ENCODE measurements around the gene ZSWIM1. TPM values are rescaled to one million over a fixed set of nuclear protein-coding genes. Genes with fewer than 3 reads are reported as not detected.

ZSWIM1 gene
- total and polyA plus RNA-seq, 7 experiments from 2014 or later: 3.2 to 16.0 (median 9.8) TPM

GRCh38 chr20:45908084-45908483 lies 27.1 kb downstream of the ZSWIM1 start:
- Mint-ChIP-seq H3K36me3 (no peaks in the 10 kb centered on the region), H3K27me3 (peaks cover 0 to 9% (median 4%) of the 10 kb centered on the region in 5 donors), H3K27ac (no peak overlapping the region), H3K4me3 (no peak overlapping the region), H3K9me3 (no peaks in the 10 kb centered on the region), H3K4me1 (peaks cover 0 to 21% (median 16%) of the 10 kb centered on the region in 7 donors)
- Histone ChIP-seq H3K36me3 (ENCODE audit: control insufficient read depth in 2 of 3, insufficient read depth in 3 of 3, low read length in 3 of 3) (no peaks in the 10 kb centered on the region), H3K4me1 (ENCODE audit: control insufficient read depth in 2 of 2, insufficient read depth in 2 of 2, low read length in 2 of 2) (peaks cover 13 to 17% of the 10 kb centered on the region in 2 donors), H3K4me3 (ENCODE audit: low read length) (no peak overlapping the region), H3K27me3 (ENCODE audit: control insufficient read depth in 2 of 2, insufficient read depth in 2 of 2, low read length in 2 of 2) (no peaks in the 10 kb centered on the region), H3K27ac (ENCODE audit: low read depth, low read length) (no peak overlapping the region), H3K9me3 (ENCODE audit: control insufficient read depth in 2 of 3, low read length in 3 of 3) (no peaks in the 10 kb centered on the region)
- DNase-seq (no peak), ATAC-seq (no peak)
- intact Hi-C loops (cut with micrococcal nuclease): no loop called here
- ChIA-PET POLR2A (no interaction called here), CTCF (no interaction called here)

GRCh38 chr20:45909336-45909808 lies 28.3 kb downstream of the ZSWIM1 start:
- Mint-ChIP-seq H3K27me3 (peaks cover 0 to 14% (median 8%) of the 10 kb centered on the region in 5 donors), H3K4me3 (no peak overlapping the region), H3K4me1 (peaks cover 0 to 21% (median 16%) of the 10 kb centered on the region in 7 donors), H3K9me3 (no peaks in the 10 kb centered on the region), H3K27ac (peak overlapping the region in 2 of 9 donors; percentile 58 to 69), H3K36me3 (no peaks in the 10 kb centered on the region)
- no peaks in the 10 kb centered on the region for H3K27me3 ChIP-seq (ENCODE audit: control insufficient read depth in 2 of 2, insufficient read depth in 2 of 2, low read length in 2 of 2)
- ATAC-seq (no peak), DNase-seq (no peak)
- no peaks in the 10 kb centered on the region for H3K36me3 ChIP-seq (ENCODE audit: control insufficient read depth in 2 of 3, insufficient read depth in 3 of 3, low read length in 3 of 3)
- ChIA-PET POLR2A (interaction anchor here (0.7 to 3.2 kb wide), 2 partner anchors 25 to 648 kb away, joined by 3 to 18 read pairs; partner anchors contain the start of gene PCIF1), CTCF (interaction anchor here (0.5 kb wide), 1 partner anchor 10 kb away, joined by 4 read pairs; no protein-coding TSS in a partner anchor)
- no peak overlapping the region for H3K27ac ChIP-seq (ENCODE audit: low read depth, low read length)
- H3K4me3 ChIP-seq (ENCODE audit: low read length): no peak overlapping the region
- intact Hi-C loops (cut with micrococcal nuclease): no loop called here
- H3K9me3 ChIP-seq (ENCODE audit: control insufficient read depth in 2 of 3, low read length in 3 of 3): no peaks in the 10 kb centered on the region
- H3K4me1 ChIP-seq (ENCODE audit: control insufficient read depth in 2 of 2, insufficient read depth in 2 of 2, low read length in 2 of 2): peaks cover 13 to 17% of the 10 kb centered on the region in 2 donors

GRCh38 chr20:45909817-45910669 lies 29.0 kb downstream of the ZSWIM1 start:
- no peak for DNase-seq
- H3K4me3 ChIP-seq (ENCODE audit: low read length): peak overlapping the region; percentile 76
- no peaks in the 10 kb centered on the region for H3K36me3 ChIP-seq (ENCODE audit: control insufficient read depth in 2 of 3, insufficient read depth in 3 of 3, low read length in 3 of 3)
- Mint-ChIP-seq H3K36me3 (no peaks in the 10 kb centered on the region), H3K9me3 (no peaks in the 10 kb centered on the region), H3K4me3 (peak overlapping the region; percentile 34 to 83 (median 80)), H3K27ac (peak overlapping the region in 3 of 9 donors; percentile 40 to 69 (median 67)), H3K4me1 (peaks cover 0 to 21% (median 16%) of the 10 kb centered on the region in 7 donors), H3K27me3 (peaks cover 0 to 18% (median 10%) of the 10 kb centered on the region in 5 donors)
- H3K9me3 ChIP-seq (ENCODE audit: control insufficient read depth in 2 of 3, low read length in 3 of 3): no peaks in the 10 kb centered on the region
- CTCF ChIA-PET: no interaction called here
- no peak for ATAC-seq
- H3K27me3 ChIP-seq (ENCODE audit: control insufficient read depth in 2 of 2, insufficient read depth in 2 of 2, low read length in 2 of 2): no peaks in the 10 kb centered on the region
- intact Hi-C loops (cut with micrococcal nuclease): loop anchor here in 1 of 2 donors (2.0 kb wide), 1 partner anchor 63 kb away; the partner anchor contains the start of gene ZNF335
- POLR2A ChIA-PET: interaction anchor here (3.2 kb wide), 1 partner anchor 24 kb away, joined by 18 read pairs; the partner anchor contains the start of gene PCIF1
- H3K4me1 ChIP-seq (ENCODE audit: control insufficient read depth in 2 of 2, insufficient read depth in 2 of 2, low read length in 2 of 2): peaks cover 13 to 17% of the 10 kb centered on the region in 2 donors
- no peak overlapping the region for H3K27ac ChIP-seq (ENCODE audit: low read depth, low read length)

- CTCF ChIA-PET: no interaction called here
- Mint-ChIP-seq H3K36me3 (no peaks in the 10 kb centered on the region), H3K9me3 (no peaks in the 10 kb centered on the region), H3K27me3 (peaks cover 6 to 18% (median 10%) of the 10 kb centered on the region in 5 donors), H3K4me3 (peak overlapping the region; percentile 59 to 84 (median 80)), H3K4me1 (peaks cover 0 to 21% (median 16%) of the 10 kb centered on the region in 7 donors), H3K27ac (peak overlapping the region in 5 of 9 donors; percentile 25 to 67 (median 46))
- Histone ChIP-seq H3K4me1 (ENCODE audit: control insufficient read depth in 2 of 2, insufficient read depth in 2 of 2, low read length in 2 of 2) (peaks cover 13 to 17% of the 10 kb centered on the region in 2 donors), H3K9me3 (ENCODE audit: control insufficient read depth in 2 of 3, low read length in 3 of 3) (no peaks in the 10 kb centered on the region), H3K36me3 (ENCODE audit: control insufficient read depth in 2 of 3, insufficient read depth in 3 of 3, low read length in 3 of 3) (no peaks in the 10 kb centered on the region), H3K4me3 (ENCODE audit: low read length) (peak overlapping the region; percentile 76), H3K27ac (ENCODE audit: low read depth, low read length) (peak overlapping the region; percentile 2), H3K27me3 (ENCODE audit: control insufficient read depth in 2 of 2, insufficient read depth in 2 of 2, low read length in 2 of 2) (no peaks in the 10 kb centered on the region)
- ATAC-seq (peak; percentile 93), DNase-seq (peak; percentile 54 to 93 (median 67))
- intact Hi-C loops (cut with micrococcal nuclease): loop anchor here (1.0 to 2.0 kb wide), 5 partner anchors 22 to 62 kb away; partner anchors contain the start of genes ACOT8 (in 1 of the 2), PCIF1 (in 1 of the 2), ZNF335 (in 1 of the 2) and ZSWIM1 (in 1 of the 2)
- POLR2A ChIA-PET: interaction anchor here (0.6 to 3.2 kb wide), 2 partner anchors 21 to 23 kb away, joined by 3 to 18 read pairs; partner anchors contain the start of gene PCIF1
These were observed 29.9 kb downstream of the ZSWIM1 start for GRCh38 chr20:45910670-45911485.

GRCh38 chr20:45911486-45912343 lies 30.7 kb downstream of the ZSWIM1 start, which contains the start of gene PLTP:
TSS of gene PLTP (minus strand) at chr20:45912155. CDS start at chr20:45911452, 703 bp downstream.
- POLR2A ChIA-PET: interaction anchor here (0.6 to 3.2 kb wide), 2 partner anchors 22 kb away, joined by 3 to 18 read pairs; partner anchors contain the start of gene PCIF1
- intact Hi-C loops (cut with micrococcal nuclease): loop anchor here (1.0 to 2.0 kb wide), 5 partner anchors 22 to 61 kb away; partner anchors contain the start of genes ACOT8 (in 1 of the 2), PCIF1 (in 1 of the 2), ZNF335 (in 1 of the 2) and ZSWIM1 (in 1 of the 2)
- Mint-ChIP-seq H3K4me1 (peaks cover 0 to 21% (median 16%) of the 10 kb centered on the region in 7 donors), H3K4me3 (peak within 1 kb of the TSS; percentile 59 to 84 (median 80)), H3K27ac (peak within 1 kb of the TSS in 4 of 9 donors; percentile 25 to 46 (median 41)), H3K36me3 (no peaks in the 10 kb centered on the region), H3K9me3 (no peaks in the 10 kb centered on the region), H3K27me3 (peaks cover 15 to 24% (median 18%) of the 10 kb centered on the region in 5 donors)
- H3K4me1 ChIP-seq (ENCODE audit: control insufficient read depth in 2 of 2, insufficient read depth in 2 of 2, low read length in 2 of 2): peaks cover 13 to 17% of the 10 kb centered on the region in 2 donors
- peak within 1 kb of the TSS; percentile 2 for H3K27ac ChIP-seq (ENCODE audit: low read depth, low read length)
- H3K9me3 ChIP-seq (ENCODE audit: control insufficient read depth in 2 of 3, low read length in 3 of 3): no peaks in the 10 kb centered on the region
- no peaks in the 10 kb centered on the region for H3K36me3 ChIP-seq (ENCODE audit: control insufficient read depth in 2 of 3, insufficient read depth in 3 of 3, low read length in 3 of 3)
- no peaks in the 10 kb centered on the region for H3K27me3 ChIP-seq (ENCODE audit: control insufficient read depth in 2 of 2, insufficient read depth in 2 of 2, low read length in 2 of 2)
- DNase-seq (peak in 7 of 9 donors; percentile 16 to 40 (median 32)), ATAC-seq (peak; percentile 15)
- CTCF ChIA-PET: no interaction called here
- peak within 1 kb of the TSS; percentile 76 for H3K4me3 ChIP-seq (ENCODE audit: low read length)
